Right renal pelvis (tissue), 4 donors: Measurements from ENCODE around the gene CCNG2. TPM values are rescaled to one million over a fixed set of nuclear protein-coding genes. Genes with fewer than 3 reads are reported as not detected.

Experiments
- DNase-seq, 4 donors: peaks; one replicate each; pipeline ENCODE4 v3.0.0-alpha.2; 2013; ENCODE audit warnings: low read depth in 4 of 4, low spot score in 3 of 4, missing footprints in 1 of 4
- polyA plus RNA-seq, 4 donors: library from polyadenylated mRNA; unstranded; fragments of 120-200 nt; gene quantifications; one replicate each; pipeline ENCODE4 v1.2.1, GENCODE V29; 2013; ENCODE audit not compliant: insufficient read length in 4 of 4

The CCNG2 gene
- polyA plus RNA-seq, 4 donors, result 129 to 166 (median 156) TPM

DNA sequence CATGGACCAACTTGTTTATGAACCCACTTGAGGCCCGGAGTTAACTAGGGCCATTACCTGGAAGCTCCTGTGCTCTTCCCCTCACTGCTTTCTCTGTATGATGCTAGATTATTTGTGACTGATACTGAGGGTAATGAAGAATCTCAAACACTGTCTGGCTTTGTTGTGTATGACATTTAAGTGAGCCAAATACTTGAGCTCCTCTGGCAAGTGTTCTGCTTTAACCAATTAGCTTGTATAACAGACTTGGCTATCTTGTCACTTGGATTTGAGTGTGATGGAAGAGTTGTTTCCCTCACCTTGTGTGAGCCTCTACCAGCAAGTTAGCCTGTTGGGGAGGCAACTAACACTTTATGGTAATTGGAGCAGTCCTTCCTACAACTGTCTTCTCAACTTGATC, 42.7 kb downstream of the CCNG2 start:
- no peak for DNase-seq

DNA sequence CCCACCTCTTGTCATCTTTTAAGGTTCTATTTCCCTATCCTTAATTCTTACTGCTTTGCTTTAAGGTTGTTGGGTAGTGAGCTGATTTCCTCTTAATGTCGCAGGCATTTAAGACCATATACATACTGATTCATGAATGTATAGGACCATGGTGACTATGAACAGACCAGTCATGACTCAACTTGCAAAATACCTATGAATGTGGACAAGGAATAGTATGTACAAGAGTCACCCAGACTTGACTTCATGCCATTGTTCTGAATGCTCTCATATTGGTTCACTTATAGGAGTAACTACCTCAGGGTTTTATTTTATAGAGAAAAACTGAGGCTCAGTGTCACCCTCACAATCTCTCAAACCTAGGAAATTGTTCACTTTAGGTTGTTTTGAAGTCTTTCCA, 44.3 kb downstream of the CCNG2 start:
- DNase-seq, result no peak

DNA sequence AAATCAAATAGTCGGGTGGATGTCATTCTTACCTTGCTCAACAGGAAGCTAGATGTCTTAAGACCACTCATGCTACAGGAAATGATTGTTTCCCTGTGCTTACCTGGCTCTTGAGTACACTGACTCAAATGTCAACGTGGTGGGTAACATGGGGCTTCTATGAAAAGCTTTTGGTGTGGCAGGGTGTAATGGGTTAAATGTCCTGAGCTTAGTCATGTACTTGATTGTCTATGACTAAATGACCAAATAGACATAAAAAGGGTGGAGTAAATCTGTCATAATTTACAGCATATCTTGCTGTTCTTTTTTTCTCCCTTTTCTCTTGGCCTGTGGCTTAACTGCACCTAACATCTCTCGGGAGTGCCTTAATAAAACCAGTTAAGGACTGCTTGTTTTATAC, 44.9 kb downstream of the CCNG2 start:
- DNase-seq, result no peak

DNA sequence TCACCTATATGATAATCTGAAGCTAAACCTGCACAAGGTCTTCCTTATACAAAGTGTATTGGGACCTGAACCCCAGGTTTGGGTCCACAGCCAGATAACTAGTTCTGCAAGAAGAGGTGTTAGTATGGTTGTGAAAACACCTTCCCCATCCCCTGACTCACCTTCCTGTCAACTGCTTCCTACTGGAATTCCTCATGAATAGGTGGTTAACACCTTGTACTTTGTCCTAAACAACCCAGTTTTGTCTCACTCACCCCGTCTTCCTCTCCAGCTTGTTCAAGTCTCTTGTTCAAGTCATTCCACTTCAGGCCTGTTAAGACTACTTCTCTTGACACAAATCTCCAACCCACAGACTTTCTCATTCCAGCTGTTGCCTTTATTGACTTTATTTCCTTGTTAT, 45.5 kb downstream of the CCNG2 start:
- DNase-seq, result no peak

DNA sequence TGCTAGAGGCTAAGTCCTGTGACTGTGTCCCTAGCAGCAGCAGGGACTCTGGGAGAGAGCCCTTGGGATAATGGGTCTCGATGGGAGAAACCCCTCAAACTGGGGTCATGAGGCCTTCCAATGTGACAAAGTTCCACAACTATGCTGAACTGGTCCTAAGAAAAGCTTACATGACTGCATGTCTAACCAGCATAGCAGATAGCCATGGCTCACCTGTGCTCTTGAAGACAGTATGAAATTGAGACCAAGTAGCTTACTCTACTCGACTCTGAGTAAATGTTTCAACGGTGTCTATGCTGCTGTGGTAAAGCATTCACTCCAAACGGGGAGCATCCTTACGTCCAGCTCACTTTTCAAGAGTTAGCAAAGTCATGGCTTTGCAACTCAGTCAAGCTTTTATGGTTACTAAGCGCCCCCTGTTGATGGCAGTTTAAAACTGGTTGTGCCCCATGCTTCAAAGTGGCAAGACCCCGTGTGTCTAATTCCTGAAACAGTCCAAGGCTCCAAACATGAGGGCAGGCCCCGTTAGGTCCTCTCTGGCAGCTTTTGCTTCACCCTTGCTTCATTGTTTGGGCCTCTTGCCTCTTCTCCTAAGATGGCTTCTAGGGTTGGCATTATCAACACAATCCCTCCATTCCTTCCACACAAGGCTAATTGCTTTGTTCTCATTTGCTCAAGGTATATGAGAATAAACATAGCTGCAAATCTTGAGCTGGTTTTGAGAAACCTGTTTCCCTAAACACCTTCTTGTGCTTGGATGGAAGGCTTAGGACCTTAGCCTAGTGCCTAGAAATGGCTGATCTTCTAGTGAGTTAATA, 46.6 kb downstream of the CCNG2 start:
- DNase-seq, result peak; percentile 56 to 80 (median 75)

DNA sequence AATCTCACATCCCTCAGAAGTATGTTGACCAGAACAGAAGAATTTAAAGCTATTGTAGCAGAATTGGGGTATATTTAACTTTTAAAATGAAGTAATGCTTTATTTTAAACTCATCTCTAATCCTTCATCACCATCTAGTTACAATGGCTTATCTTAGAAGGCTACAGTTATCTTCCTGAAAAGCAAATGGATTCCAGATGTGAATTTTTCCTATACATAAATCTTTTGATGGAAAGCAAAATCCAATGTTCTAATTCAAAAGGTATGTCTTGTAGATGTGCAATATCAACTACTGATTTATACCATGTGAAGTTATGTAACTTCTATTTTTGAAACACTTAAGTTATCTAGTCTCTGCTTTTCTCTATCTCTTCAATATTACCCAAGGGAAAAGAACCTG, 47.6 kb downstream of the CCNG2 start:
- no peak for DNase-seq

DNA sequence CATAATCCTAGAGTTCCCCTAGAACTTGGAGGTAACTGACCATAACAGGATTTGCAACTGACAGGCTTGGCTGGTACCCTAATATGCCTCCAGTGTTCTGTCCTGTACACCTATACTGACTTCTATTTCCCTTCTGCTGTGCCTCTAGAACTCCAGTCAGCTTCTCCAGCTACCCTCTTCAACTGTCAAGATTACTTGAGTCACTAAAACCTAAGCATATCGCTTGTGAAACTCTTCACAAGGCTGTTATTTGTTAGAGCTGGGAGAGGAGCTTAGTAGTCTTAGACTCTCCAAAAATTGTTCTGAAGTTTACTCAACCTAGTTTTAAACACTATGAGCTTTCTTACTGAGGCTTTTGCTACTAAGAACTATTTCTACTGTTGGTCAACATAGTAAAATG, 52.0 kb downstream of the CCNG2 start:
- DNase-seq, result no peak

DNA sequence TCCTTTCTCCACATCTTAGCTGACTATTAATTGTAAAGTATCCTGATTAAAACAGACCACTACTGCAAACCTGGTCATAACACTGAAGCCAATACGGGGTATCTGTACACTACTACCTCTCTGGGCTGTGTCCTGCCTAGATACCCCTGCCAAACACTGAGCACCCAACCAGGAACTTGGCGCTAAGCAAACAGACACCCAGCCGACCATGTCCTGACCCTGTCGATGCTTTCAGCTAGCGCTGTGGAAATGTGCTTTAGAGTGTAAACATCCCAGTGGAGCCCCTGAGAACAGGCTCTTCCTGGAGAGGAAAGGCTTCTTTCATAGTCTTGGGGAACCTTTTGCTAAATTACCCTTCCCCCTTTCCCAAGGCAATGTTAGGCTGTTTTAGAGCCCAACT, 52.9 kb downstream of the CCNG2 start:
- DNase-seq, result no peak

DNA sequence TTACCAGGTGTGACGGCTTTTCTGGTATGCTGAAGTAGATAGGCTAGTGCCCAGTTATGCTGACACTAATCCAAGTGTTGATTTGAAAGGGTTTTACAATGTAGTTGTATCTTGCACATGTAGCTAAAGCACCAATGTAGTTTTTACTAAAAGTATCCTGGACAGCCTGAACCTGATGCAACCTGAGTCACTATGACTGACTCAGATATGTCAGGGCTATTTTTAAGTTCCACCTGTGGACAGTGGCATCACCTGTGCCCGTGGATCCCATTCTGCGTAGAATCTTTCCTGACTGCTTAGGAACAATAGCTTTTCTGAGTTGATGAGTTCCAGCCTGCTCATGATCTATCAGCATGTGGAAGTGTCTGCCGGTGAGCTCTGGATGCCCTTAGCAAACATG, 58.1 kb downstream of the CCNG2 start:
- no peak for DNase-seq

DNA sequence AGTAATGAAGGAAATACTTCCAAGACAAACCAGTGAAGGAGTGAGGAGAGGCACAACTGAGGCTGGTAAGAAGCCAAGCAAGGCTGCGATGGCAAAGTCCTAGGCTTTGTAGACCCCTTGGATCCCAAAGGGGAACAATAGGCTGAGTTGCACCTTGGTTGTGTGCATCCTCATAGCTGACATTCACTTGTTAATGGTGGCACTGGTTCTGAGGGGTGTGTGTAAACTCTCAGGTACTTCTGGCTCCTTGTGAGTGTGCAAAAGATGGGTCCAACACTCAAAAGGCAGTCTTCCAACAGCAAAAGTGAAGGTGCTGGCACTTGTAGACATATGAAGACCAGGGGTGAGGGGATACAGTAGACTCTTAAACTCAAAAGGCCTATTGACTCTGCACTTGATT, 60.5 kb downstream of the CCNG2 start:
- DNase-seq, result no peak

DNA sequence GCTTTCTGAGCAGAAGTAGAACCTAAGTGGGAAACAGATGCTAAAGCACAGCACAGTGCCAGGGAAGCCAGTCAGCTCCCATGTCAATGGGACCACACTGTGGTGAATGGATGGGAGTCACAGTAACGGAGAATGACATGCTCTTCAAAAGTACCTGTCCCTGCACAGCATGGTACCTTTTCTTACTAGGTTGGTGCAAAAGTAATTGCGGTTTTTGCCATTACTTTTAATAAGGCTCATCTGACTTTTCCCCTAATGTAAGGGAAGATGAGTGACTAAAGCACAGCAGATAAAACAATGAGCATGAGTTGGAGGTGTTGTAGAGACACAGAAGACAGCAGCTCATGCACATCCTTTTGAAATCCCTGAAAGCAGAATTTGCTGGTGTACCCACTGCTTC, 62.3 kb downstream of the CCNG2 start:
- no peak for DNase-seq

Other genes starting within 250 kb of the CCNG2 start
- 100 to 1,000 TPM; 234 to 299 (median 271) TPM for gene SEPTIN11, start 207.5 kb upstream of the CCNG2 start, polyA plus RNA-seq
- 100 to 1,000 TPM; 385 to 433 (median 387) TPM for gene CCNI, start 81.2 kb upstream of the CCNG2 start, polyA plus RNA-seq